Neural progenitor cell (in vitro differentiated cells): ENCODE data around the gene PLCB1. TPM values are rescaled to one million over a fixed set of nuclear protein-coding genes. Genes with fewer than 3 reads are reported as not detected.

Experiments
- DNase-seq: peaks from one replicate; pipeline ENCODE4 v3.0.0-alpha.2; 2016; ENCODE audit warnings: low spot score
- H2AFZ ChIP-seq: fragments of 200-600 bp; sonication (generic); replicated peaks from 2 replicates; pipeline ENCODE4 v1.6.1; 2016; ENCODE audit warnings: antibody characterized with exemption
- H3F3A ChIP-seq: fragments of 200-600 bp; sonication (generic); 2 replicates; pipeline ENCODE4 v1.6.1; 2016; ENCODE audit warnings: antibody characterized with exemption, low read depth
- H3K27ac ChIP-seq: fragments of 200-600 bp; sonication (generic); 2 replicates; pipeline ENCODE4 v1.5.1; 2016; ENCODE audit warnings: mild to moderate bottlenecking
- H3K27me3 ChIP-seq: fragments of 200-600 bp; sonication (generic); 2 replicates; pipeline ENCODE4 v1.6.1; 2016; ENCODE audit warnings: mild to moderate bottlenecking, moderate library complexity
- H3K36me3 ChIP-seq: fragments of 200-600 bp; sonication (generic); 2 replicates; pipeline ENCODE4 v1.5.1; 2016
- H3K4me1 ChIP-seq: fragments of 200-600 bp; sonication (generic); 2 replicates; pipeline ENCODE4 v1.6.1; 2016; ENCODE audit warnings: mixed run types
- H3K4me2 ChIP-seq: fragments of 200-600 bp; sonication (generic); 2 replicates; pipeline ENCODE4 v1.6.1; 2016
- H3K4me3 ChIP-seq: fragments of 200-600 bp; sonication (generic); 2 replicates; pipeline ENCODE4 v1.5.1; 2016
- H3K79me2 ChIP-seq: fragments of 200-600 bp; sonication (generic); 2 replicates; pipeline ENCODE4 v1.6.1; 2016; ENCODE audit warnings: low read depth
- H3K9ac ChIP-seq: fragments of 200-600 bp; sonication (generic); 2 replicates; pipeline ENCODE4 v1.6.1; 2016
- H3K9me3 ChIP-seq: fragments of 200-600 bp; sonication (generic); 2 replicates; pipeline ENCODE4 v1.5.1; 2016; ENCODE audit warnings: low read depth
- H4K20me1 ChIP-seq: fragments of 200-600 bp; sonication (generic); 2 replicates; pipeline ENCODE4 v1.6.1; 2016; ENCODE audit warnings: low read depth
- H3K27ac Mint-ChIP-seq: 3 replicates; pipeline ENCODE4 v1.8.0; 2021; ENCODE audit warnings: mixed read lengths
- H3K27me3 Mint-ChIP-seq: 2 replicates; pipeline ENCODE4 v1.8.0; 2022; ENCODE audit warnings: low read depth, mild to moderate bottlenecking, inconsistent platforms, moderate library complexity, mixed read lengths; ENCODE audit not compliant: insufficient read depth
- H3K36me3 Mint-ChIP-seq: 3 replicates; pipeline ENCODE4 v1.8.0; 2021; ENCODE audit warnings: mixed read lengths
- H3K4me1 Mint-ChIP-seq: 3 replicates; pipeline ENCODE4 v1.8.0; 2021; ENCODE audit warnings: mixed read lengths
- H3K4me3 Mint-ChIP-seq: 3 replicates; pipeline ENCODE4 v1.8.0; 2021; ENCODE audit warnings: mild to moderate bottlenecking, moderate library complexity, mixed read lengths
- H3K9me3 Mint-ChIP-seq: 3 replicates; pipeline ENCODE4 v1.8.0; 2020; ENCODE audit warnings: mixed read lengths
- EZH2 ChIP-seq: fragments of 200-600 bp; sonication (generic); IDR thresholded peaks from 2 replicates; pipeline ENCODE4 v1.6.1; 2017; ENCODE audit warnings: antibody characterized with exemption, mild to moderate bottlenecking, moderate library complexity
- EZH2phosphoT487 ChIP-seq: fragments of 200-600 bp; sonication (generic); IDR thresholded peaks from 2 replicates; pipeline ENCODE4 v1.6.1; 2017; ENCODE audit warnings: antibody characterized with exemption
- total RNA-seq: library from RNA; depleted of rRNA; stranded (reverse); fragments of >200 nt; gene quantifications from 2 replicates; pipeline ENCODE4 v1.2.3, GENCODE V29; 2015; ENCODE audit warnings: low replicate concordance
- TF ChIP-seq, protein P1 (sequence below): fragments of 200-600 bp; sonication (generic); IDR thresholded peaks from 2 replicates; pipeline ENCODE4 v1.5.1; 2017; ENCODE audit warnings: antibody characterized with exemption, mild to moderate bottlenecking

Gene PLCB1
- total RNA-seq, 1 donor from 2014 or later: 30.2 TPM

GRCh38 chr20:8724884-8725283 lies 592.8 kb downstream of the PLCB1 start:
- DNase-seq: no peak
- Mint-ChIP-seq H3K4me1 (peaks cover 3% of the 10 kb centered on the region), H3K4me3 (no peak overlapping the region), H3K27ac (no peak overlapping the region), H3K36me3 (no peaks in the 10 kb centered on the region), H3K9me3 (no peaks in the 10 kb centered on the region), H3K27me3 (no peaks in the 10 kb centered on the region)
- no peaks in the 10 kb centered on the region for H3K36me3 ChIP-seq
- H3K27me3 ChIP-seq: no peaks in the 10 kb centered on the region
- no peak overlapping the region for H3K9ac ChIP-seq
- H3K4me3 ChIP-seq: no peak overlapping the region
- H3K9me3 ChIP-seq: no peaks in the 10 kb centered on the region
- no peak overlapping the region for H2AFZ ChIP-seq
- TF ChIP-seq EZH2phosphoT487 (no peak), EZH2 (no peak)
- TF ChIP-seq, protein P1, sequence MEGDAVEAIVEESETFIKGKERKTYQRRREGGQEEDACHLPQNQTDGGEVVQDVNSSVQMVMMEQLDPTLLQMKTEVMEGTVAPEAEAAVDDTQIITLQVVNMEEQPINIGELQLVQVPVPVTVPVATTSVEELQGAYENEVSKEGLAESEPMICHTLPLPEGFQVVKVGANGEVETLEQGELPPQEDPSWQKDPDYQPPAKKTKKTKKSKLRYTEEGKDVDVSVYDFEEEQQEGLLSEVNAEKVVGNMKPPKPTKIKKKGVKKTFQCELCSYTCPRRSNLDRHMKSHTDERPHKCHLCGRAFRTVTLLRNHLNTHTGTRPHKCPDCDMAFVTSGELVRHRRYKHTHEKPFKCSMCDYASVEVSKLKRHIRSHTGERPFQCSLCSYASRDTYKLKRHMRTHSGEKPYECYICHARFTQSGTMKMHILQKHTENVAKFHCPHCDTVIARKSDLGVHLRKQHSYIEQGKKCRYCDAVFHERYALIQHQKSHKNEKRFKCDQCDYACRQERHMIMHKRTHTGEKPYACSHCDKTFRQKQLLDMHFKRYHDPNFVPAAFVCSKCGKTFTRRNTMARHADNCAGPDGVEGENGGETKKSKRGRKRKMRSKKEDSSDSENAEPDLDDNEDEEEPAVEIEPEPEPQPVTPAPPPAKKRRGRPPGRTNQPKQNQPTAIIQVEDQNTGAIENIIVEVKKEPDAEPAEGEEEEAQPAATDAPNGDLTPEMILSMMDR: no peak
- H3F3A ChIP-seq: no peaks in the 10 kb centered on the region
- no peaks in the 10 kb centered on the region for H3K4me1 ChIP-seq
- no peak overlapping the region for H3K27ac ChIP-seq
- H3K79me2 ChIP-seq: no peaks in the 10 kb centered on the region
- no peaks in the 10 kb centered on the region for H4K20me1 ChIP-seq
- H3K4me2 ChIP-seq: no peak overlapping the region

DNA sequence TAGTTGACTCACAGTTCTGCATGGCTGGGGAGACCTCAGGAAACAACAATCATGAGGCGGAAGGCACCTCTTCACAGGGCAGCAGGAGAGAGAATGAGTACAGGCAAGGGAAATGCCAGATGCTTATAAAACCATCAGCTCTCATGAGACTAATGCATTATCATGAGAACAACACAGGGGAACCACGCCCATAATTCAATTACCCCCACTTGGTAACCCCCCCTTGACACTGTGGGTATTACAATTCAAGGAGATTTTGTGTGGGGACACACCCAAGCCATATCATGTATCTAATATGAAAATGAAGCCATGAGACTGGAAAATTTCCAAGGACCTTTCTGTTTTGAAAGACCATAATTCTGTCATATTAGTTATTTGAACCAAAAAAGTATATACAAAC lies 594.4 kb downstream of the PLCB1 start:
- no peak overlapping the region for H3K27ac Mint-ChIP-seq
- no peak overlapping the region for H3K4me2 ChIP-seq
- DNase-seq: no peak
- no peak overlapping the region for H3K27ac ChIP-seq
- no peaks in the 10 kb centered on the region for H3K36me3 ChIP-seq
- no peak overlapping the region for H3K9ac ChIP-seq
- no peaks in the 10 kb centered on the region for H3F3A ChIP-seq
- no peaks in the 10 kb centered on the region for H3K9me3 ChIP-seq
- no peak overlapping the region for H3K4me3 ChIP-seq
- H3K4me3 Mint-ChIP-seq: no peak overlapping the region
- H2AFZ ChIP-seq: no peak overlapping the region
- no peaks in the 10 kb centered on the region for H3K36me3 Mint-ChIP-seq
- H3K27me3 Mint-ChIP-seq: no peaks in the 10 kb centered on the region
- no peaks in the 10 kb centered on the region for H3K27me3 ChIP-seq
- no peaks in the 10 kb centered on the region for H3K4me1 ChIP-seq
- H3K4me1 Mint-ChIP-seq: no peaks in the 10 kb centered on the region
- TF ChIP-seq EZH2 (no peak), EZH2phosphoT487 (no peak)
- TF ChIP-seq, protein P1: no peak
- H4K20me1 ChIP-seq: no peaks in the 10 kb centered on the region
- no peaks in the 10 kb centered on the region for H3K9me3 Mint-ChIP-seq
- H3K79me2 ChIP-seq: no peaks in the 10 kb centered on the region

GRCh38 chr20:8735014-8735413 lies 602.9 kb downstream of the PLCB1 start:
- H3K4me1 ChIP-seq: no peaks in the 10 kb centered on the region
- no peak for DNase-seq
- no peaks in the 10 kb centered on the region for H3K79me2 ChIP-seq
- no peaks in the 10 kb centered on the region for H4K20me1 ChIP-seq
- Mint-ChIP-seq H3K27ac (no peak overlapping the region), H3K36me3 (no peaks in the 10 kb centered on the region), H3K4me1 (no peaks in the 10 kb centered on the region), H3K9me3 (no peaks in the 10 kb centered on the region), H3K4me3 (no peak overlapping the region), H3K27me3 (no peaks in the 10 kb centered on the region)
- H3K4me3 ChIP-seq: no peak overlapping the region
- no peaks in the 10 kb centered on the region for H3K27me3 ChIP-seq
- no peaks in the 10 kb centered on the region for H3K9me3 ChIP-seq
- no peak overlapping the region for H3K4me2 ChIP-seq
- H2AFZ ChIP-seq: no peak overlapping the region
- H3K9ac ChIP-seq: no peak overlapping the region
- H3K27ac ChIP-seq: no peak overlapping the region
- H3K36me3 ChIP-seq: no peaks in the 10 kb centered on the region
- TF ChIP-seq EZH2 (no peak), EZH2phosphoT487 (no peak)
- TF ChIP-seq, protein P1: no peak
- H3F3A ChIP-seq: no peaks in the 10 kb centered on the region
